K562 (cell line): ENCODE data around the gene POU2F3. TPM values are rescaled to one million over a fixed set of nuclear protein-coding genes. Genes with fewer than 3 reads are reported as not detected.

Experiments
- BRD4 ChIP-seq: fragments of 200-600 bp; sonication (generic); IDR thresholded peaks from 2 replicates; pipeline ENCODE4 v1.6.1; 2017; ENCODE audit warnings: inconsistent platforms
- CLOCK ChIP-seq: fragments of 250-450 bp; sonication (Bioruptor Pico); IDR thresholded peaks from 2 replicates; pipeline ENCODE4 v1.4.0; 2020; ENCODE audit warnings: mild to moderate bottlenecking, moderate library complexity, borderline replicate concordance
- CTCFL ChIP-seq: IDR thresholded peaks from 2 replicates; pipeline ENCODE4 v1.6.1; 2011; ENCODE audit warnings: borderline replicate concordance, low read depth, mild to moderate bottlenecking, moderate library complexity, low read length; ENCODE audit not compliant: insufficient read depth, poor library complexity, severe bottlenecking
- DACH1 ChIP-seq: fragments of 450-650 bp; IDR thresholded peaks from 2 replicates; pipeline ENCODE4 v1.6.1; 2018; ENCODE audit not compliant: partially characterized antibody
- E2F5 ChIP-seq: sonication (generic); formaldehyde crosslinking; IDR thresholded peaks from 2 replicates; pipeline ENCODE4 v1.8.0; 2022; ENCODE audit warnings: mild to moderate bottlenecking, missing genetic modification reagents
- ESRRB ChIP-seq: fragments of 250-450 bp; sonication (Bioruptor Pico); IDR thresholded peaks from 2 replicates; pipeline ENCODE4 v1.5.0; 2020; ENCODE audit warnings: mild to moderate bottlenecking, moderate library complexity, borderline replicate concordance
- ETV5 ChIP-seq: sonication (generic); formaldehyde crosslinking; IDR thresholded peaks from 2 replicates; pipeline ENCODE4 v1.4.0; 2020; ENCODE audit warnings: low read depth, mild to moderate bottlenecking, missing genetic modification reagents
- KLF1 ChIP-seq: fragments of 450-650 bp; IDR thresholded peaks from 2 replicates; pipeline ENCODE4 v1.6.1; 2016; ENCODE audit warnings: missing genetic modification characterization, missing compliant biosample characterization
- MYNN ChIP-seq, 2 experiments: sonication (generic); formaldehyde crosslinking in 1 of 2; IDR thresholded peaks; 2 replicates each; pipeline versions ENCODE4 v1.5.0 to v1.6.1; 2016 to 2020; ENCODE audit warnings: antibody characterized with exemption in 1 of 2, missing genetic modification reagents in 1 of 2
- PTTG1 ChIP-seq: fragments of 450-650 bp; IDR thresholded peaks from 2 replicates; pipeline ENCODE4 v1.6.1; 2016; ENCODE audit warnings: low read depth, mild to moderate bottlenecking, missing genetic modification characterization, missing compliant biosample characterization
- VEZF1 ChIP-seq: fragments of 200-800 bp; sonication (Bioruptor generic); IDR thresholded peaks from 2 replicates; pipeline ENCODE4 v1.6.1; 2017; ENCODE audit warnings: missing genetic modification characterization, missing compliant biosample characterization
- ZBTB49 ChIP-seq: sonication (generic); formaldehyde crosslinking; IDR thresholded peaks from 2 replicates; pipeline ENCODE4 v1.8.0; 2022; ENCODE audit warnings: missing genetic modification reagents, mild to moderate bottlenecking, borderline replicate concordance
- ZBTB7A ChIP-seq: IDR thresholded peaks from 2 replicates; pipeline ENCODE4 v1.6.1; 2011; ENCODE audit warnings: low read depth, mild to moderate bottlenecking, low read length, moderate library complexity, borderline replicate concordance; ENCODE audit not compliant: control insufficient read depth
- ZBTB9 ChIP-seq: fragments of 450-650 bp; formaldehyde crosslinking; IDR thresholded peaks from 2 replicates; pipeline ENCODE4 v1.4.0; 2020; ENCODE audit warnings: mild to moderate bottlenecking, moderate library complexity
- ZNF146 ChIP-seq: IDR thresholded peaks from one replicate; pipeline ENCODE4 v1.6.1; 2018; ENCODE audit warnings: missing compliant biosample characterization; ENCODE audit not compliant: unreplicated experiment
- ZNF347 ChIP-seq: fragments of 450-650 bp; formaldehyde crosslinking; IDR thresholded peaks from 2 replicates; pipeline ENCODE4 v1.4.0; 2020; ENCODE audit warnings: low read depth, mild to moderate bottlenecking, moderate library complexity
- polyA plus RNA-seq, 8 experiments: library from polyadenylated mRNA; depleted of rRNA in 4 of 8; stranded (reverse) in 5 of 8; unstranded in 3 of 8; fragments of >200 nt; fragmentation: Nextera tagmentation in 2 of 8; fragmentation: Illumina TruSeq in 1 of 8; extraction: Ambion mirVana in 2 of 8; extraction: Trizol in 1 of 8; gene quantifications; 2 replicates each; pipeline versions ENCODE4 v1.2.1 to v1.2.3, GENCODE V29; 2011 to 2014; ENCODE audit warnings: inconsistent platforms in 1 of 8, missing spikeins in 1 of 8
- total RNA-seq, 7 experiments: library from RNA; depleted of rRNA in 6 of 7; stranded (reverse); fragments of >200 nt in 6 of 7; fragmentation: Illumina TruSeq in 2 of 7; extraction: Trizol in 2 of 7; gene quantifications; 2 replicates each; pipeline versions ENCODE4 v1.2.1 to v1.2.3, GENCODE V29; 2011 to 2021; ENCODE audit warnings: low replicate concordance in 1 of 7

Gene POU2F3
- total and polyA plus RNA-seq, 9 of the 15 experiments (the other 6 are each of a cell fraction or from before 2014, with no cell fraction given), result not detected

GRCh38 chr11:120339394-120339890 is 99.5 kb downstream of the POU2F3 start (continued):
- TF ChIP-seq ZBTB49 (CRISPR knock-in tag) (no peak), ZBTB7A (no peak), PTTG1 (tag) (no peak), KLF1 (tag) (peak; percentile 98), CTCFL (no peak), ETV5 (CRISPR knock-in tag) (peak; percentile 53; the same call in 1 of the 2 replicates), VEZF1 (CRISPR knock-in tag) (peak; percentile 52), CLOCK (no peak), BRD4 (no peak), ZNF146 (no peak), ESRRB (CRISPR knock-in tag) (no peak), MYNN (IDR thresholded peaks at IDR 0.05) (peak; percentile 83), MYNN (CRISPR knock-in tag; IDR thresholded peaks at IDR 0.05) (no peak), ZBTB9 (CRISPR knock-in tag) (no peak), ZNF347 (no peak), DACH1 (peak; percentile 58), E2F5 (no peak)
